HG03571 (cell line): ENCODE data around the gene DOK5.

Source experiments
- ATAC-seq: cut with Tn5 transposase; IDR thresholded peaks from one replicate; pipeline ENCODE4 v1.9.1; 2021; ENCODE audit not compliant: unreplicated experiment

The DOK5 gene

DNA sequence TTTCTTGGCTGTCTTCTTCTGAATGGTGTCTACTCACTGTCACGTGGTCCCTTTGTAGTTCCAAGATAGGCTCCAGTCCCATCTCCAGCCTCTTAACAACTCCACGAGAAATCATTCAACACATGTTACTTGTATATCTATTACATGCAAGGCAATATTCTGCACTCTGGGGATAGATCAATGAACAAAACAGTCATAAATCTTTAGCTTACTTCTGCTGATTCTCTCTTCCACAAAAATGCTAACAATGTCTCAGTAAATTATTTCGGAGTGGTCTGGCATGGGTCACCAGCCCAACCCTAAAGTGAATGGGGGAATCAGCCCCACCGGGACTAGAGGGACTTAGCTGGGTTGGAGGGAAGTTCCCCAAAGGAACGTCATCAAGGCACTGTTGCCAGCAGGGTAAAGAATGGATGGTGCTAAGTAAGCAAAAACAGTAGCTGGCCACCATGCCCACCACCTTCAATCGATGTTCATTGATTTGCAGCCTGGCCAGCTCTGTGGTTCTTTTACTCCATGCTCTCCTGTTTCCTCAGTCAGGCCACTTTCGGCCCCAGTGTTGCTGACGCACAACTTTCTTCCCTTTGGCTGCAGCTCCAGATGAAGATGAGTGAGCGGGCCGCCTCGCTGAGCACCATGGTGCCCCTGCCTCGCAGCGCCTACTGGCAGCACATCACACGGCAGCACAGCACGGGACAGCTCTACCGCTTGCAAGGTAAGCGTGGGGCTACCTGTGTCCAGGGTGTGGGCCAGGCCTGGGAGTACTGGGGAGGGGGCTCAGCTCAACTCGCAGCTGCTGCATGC lies 167.7 kb downstream of the DOK5 start:
- no peak for ATAC-seq

DNA sequence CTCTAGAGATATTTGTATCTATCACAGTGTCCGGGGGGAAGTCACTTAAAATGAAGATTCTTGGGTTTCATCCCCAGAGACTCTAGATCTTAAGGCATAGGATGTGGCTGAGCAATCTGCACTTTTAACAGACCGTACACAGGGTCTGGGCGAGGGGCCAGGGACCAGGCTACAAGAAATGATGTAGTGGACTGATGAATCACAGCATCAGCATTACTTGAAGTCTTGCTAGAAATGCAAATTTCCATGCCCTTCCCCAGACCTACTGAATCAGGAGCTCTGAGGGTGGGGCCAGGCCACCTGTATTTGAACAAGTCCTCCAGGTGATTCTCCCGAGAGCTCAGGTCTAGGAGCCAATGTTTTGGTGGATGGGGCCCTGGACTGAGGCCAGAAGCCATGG lies 168.4 kb downstream of the DOK5 start:
- no peak for ATAC-seq

DNA sequence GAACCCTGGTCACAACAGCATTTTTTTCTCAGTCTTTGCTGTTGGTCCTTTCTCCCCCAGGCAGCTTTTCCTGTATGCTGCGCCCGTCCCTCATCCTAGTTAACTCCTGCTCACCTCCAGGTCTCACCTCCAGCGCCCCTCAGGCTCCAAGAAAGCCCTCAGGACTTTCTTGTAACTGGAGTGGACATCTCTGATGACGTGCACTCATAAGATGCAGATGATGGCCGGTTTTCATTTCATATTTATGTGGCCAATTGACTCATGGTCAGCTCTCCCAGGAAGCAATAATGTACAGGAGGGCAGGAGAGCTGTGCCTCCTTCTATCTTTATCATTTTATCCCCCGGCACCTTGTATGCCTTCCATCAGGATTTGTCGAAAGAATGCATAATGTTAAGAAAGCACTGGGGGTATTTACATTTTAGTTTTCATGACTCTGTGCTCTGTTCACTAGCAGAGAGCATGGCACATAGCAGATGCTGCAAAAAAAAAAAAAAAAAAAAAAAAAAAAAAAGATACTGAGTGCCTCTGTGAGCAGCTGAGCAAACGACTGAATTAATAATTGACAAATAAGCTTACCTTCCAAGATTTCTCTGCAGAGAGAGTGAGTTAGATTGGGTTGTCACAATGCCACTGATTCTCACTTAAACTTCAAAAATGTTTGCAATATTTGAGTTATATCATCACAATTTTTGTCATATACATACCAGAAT lies 170.2 kb downstream of the DOK5 start:
- no peak for ATAC-seq

DNA sequence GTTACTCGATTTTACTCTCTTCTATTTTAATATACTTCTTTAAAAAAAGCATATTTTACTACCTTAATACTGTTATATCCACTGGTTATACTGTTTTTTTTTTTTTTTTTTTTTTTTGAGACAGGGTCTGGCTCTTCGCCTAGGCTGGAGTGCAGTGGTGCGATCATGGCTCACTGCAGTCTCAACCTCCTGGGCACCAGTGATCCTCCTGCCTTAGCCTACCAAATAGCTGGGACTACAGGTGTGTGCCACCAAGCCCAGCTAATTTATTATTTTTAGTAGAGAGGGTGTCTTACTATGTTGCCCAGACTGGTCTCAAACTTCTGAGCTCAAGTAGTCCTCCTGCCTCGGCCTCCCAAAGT lies 170.7 kb downstream of the DOK5 start:
- no peak for ATAC-seq

DNA sequence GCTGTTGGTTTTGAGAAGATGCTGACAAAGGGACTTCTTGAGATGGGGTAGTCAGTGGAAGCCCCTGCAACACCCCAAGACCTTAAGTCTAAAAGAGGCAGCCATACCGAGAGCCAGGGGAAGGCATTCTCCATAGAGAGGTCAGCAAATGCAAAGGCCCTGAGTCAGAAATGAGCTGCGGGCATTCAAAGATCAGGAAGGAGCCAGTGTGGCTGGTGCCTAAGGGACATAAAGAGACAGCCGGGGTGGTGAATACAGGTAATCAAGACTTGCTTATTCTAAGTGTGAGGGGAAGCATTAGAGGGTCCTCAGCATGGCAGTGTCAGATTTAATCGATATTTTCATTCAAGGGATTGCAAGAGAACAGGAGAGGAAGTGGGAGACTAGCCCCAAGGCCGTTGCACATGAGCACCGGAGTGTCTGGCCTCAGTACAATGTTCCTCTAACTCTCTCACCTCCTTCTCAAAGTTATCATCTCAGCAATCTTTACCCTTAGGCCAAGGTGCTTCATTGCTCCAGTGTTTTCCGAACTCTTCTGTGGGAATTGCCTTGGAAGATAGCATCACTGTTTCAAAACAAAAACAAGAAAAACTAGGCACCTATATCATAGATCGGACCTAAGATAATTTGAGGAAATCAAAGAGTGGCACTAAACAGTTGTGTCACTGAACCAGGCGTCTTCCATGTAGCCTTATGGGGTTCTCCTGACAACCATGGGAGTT lies 173.2 kb downstream of the DOK5 start:
- no peak for ATAC-seq

DNA sequence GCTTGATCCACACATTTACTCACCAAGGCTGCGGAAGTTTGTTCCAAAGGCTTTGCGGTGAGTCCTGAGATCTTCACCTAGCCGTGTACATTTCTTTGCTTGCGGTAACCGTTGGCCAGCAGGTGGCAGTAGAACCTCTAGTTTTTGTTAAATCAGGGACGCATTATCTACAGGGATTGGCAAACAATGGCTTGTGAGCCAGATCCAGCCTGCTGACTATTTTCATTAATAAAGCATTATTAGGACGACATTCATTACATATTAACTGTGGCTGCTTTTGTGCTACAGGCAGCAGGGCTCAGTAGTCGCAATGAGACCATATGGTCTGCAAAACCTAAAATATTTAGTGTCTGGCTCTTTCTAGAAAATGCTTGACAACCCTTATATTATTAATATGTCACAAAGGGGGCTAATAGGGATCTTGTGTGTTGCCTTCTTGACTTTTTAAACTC lies 174.1 kb downstream of the DOK5 start:
- ATAC-seq: no peak

DNA sequence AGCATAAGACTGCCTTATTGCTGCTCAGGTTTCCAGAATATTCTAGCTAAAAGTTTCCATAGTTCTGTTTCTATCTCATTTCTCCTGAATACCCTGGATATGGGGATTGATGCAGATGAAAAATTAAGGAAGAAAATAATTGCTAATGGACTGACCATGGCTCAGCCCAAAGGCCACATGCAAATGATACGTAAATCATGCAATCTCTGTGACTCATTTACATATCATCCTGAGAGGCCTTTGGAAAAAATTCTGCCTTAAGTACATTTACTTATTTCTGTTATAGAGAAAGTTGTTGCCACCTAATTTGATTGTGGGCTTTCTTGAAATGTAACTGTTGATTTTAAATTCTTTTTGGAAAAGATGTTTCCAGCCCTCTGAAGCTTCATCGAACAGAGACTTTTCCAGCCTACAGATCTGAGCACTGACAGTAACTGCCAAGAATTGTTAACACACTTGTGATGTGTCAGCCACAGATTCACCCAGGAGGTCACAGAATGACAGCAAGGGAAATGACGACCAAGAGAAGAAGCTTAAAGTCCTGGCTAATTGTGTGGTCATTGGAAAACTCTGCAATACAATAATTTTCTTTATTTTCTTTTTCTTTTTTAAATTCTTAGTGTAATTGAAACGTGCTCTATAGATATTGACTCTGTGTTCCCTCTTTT lies 174.8 kb downstream of the DOK5 start:
- no peak for ATAC-seq

DNA sequence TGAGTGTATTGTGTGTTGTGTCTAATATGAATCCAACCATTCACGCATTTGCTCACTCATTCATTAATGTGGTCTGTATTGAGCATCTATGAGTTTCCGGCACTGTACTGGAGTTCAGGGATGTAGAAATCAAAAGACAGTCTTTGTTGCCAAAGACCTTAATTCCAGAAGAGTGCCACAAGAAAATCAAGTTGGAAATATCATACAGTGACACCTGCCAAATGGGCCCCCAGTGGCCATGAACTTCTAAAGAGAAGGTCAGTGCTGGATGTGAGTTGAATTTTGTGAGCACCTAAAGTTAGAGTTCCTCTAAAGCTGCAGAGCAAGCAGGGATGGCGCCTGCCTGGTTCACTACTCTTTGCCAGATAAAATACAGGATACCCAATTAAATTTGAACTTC lies 175.9 kb downstream of the DOK5 start:
- ATAC-seq: no peak

DNA sequence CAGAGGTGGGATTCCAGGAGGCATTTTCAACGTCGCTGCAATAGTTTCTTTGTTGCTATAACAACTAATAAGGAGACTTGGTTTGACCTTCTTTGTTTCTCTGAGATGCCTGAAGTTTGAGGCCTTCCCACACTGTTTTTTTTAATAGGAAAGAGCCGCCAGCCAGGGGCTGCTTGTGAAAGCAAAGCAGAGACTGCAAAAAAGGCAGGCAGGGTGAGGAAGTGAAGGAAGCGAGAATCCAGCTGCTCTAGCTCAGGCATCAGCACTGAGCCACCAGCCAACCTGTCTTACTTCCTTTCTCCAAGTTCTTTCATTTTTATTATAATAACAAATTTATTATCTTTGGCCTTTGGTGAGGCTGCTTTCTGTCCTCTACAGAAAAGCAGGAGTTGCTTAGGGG lies 179.1 kb downstream of the DOK5 start:
- no peak for ATAC-seq

DNA sequence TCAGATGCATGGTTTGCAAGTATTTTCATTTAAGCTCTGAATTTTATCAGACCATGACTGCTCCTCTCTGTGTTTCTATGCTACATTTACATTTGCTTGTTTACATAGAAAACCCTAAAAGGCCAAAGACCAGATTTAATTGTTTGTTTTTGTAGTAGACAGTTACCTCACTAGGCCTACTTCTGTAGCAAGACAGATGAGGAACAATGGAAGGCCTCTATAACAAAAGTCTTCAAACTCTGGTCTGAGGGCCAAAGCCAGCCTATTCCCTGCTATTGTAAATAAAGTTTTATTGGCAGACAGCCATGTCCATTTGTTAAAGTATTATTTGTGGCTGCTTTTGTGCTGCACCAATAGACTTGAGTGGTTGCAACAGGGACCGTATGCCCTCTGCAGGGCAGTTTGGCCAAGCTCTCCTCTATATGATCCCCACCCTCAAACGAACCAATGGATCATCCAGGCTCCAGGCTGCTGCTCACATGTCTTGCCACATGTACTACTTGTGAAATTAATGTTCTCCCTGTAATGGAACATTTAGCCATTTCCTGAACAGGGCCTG lies 182.0 kb downstream of the DOK5 start:
- no peak for ATAC-seq

DNA sequence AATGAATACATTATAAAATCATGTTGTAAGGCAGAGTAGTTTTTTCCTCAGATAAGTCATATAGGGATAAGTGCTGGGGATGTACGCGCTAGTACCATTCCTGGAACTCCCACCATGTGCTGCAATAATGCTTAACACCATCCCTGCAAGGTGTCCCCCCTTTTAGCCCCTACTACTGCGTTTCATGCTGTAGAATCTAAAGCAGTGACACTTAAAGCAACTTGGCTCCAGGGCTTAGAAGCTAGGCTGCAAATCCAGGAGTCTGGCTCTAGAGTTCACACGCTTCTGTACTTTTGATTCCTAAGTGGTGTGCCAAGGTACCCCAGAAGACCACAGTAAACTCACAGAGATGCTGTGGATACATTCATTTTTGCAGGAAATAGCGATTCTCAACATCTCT lies 183.1 kb downstream of the DOK5 start:
- no peak for ATAC-seq

DNA sequence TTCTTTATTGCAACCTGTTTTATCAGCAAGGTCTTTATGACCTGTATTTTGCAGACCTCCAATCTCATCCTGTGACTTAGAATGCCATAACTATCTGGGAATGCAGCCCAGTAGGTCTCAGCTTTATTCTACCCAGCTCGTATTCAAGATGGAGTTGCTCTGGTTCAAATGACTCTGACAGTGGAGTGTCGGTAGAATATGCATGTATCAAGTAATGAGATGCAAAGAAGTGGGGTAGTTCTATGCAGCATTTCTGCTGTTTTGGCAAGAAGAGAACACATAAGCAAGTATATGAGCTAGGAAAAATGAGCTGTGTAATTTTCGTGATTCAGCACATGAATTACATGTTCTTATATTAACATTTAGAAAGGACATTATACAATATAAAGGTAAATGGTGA lies 185.9 kb downstream of the DOK5 start:
- no peak for ATAC-seq

DNA sequence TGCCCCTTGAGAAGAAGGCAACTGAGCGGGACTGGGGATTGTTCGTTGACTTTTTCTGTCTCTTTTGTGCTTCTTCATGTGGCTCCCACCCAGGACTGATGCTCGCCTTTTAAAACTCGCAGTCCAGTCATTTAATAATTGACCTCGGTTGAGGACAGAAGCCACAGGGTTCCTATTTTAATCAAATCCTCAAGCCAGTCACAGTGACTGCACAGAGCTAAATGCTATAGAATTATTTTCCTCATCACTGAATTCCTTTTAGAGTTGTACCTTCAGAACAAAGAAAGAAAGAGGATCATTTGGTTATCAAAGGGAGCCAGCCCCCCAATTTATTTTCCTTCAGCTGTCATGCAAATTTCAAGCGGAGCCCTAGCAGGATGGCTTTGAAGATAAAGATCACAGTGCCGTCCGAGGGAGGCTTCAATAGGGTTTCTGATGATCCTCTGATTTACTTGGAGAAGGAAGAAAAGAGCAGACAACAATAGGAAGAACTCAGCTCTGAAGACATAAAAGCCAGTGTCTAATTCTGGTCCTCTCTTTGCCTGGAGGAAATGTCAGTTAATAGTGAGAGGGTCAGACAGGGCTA lies 186.6 kb downstream of the DOK5 start:
- ATAC-seq: no peak

DNA sequence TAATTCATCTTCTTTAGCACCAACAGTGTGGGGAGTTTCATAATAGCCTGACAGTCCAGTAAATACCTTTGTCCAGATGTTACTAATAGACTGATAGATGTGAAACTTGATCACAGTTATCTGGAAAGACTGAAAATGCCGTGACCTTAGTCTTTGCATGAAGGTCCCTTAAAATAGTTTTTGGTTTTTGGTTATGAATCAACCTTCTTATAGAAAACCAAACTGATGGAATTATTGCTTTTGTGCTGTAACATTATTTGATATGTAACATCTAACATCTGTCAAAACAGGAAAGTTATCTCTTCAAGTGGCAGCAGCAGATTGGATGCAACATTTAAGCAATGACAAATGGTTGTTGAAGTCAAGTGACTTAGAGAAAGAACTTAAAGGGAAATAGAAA lies 190.4 kb downstream of the DOK5 start:
- ATAC-seq: no peak

DNA sequence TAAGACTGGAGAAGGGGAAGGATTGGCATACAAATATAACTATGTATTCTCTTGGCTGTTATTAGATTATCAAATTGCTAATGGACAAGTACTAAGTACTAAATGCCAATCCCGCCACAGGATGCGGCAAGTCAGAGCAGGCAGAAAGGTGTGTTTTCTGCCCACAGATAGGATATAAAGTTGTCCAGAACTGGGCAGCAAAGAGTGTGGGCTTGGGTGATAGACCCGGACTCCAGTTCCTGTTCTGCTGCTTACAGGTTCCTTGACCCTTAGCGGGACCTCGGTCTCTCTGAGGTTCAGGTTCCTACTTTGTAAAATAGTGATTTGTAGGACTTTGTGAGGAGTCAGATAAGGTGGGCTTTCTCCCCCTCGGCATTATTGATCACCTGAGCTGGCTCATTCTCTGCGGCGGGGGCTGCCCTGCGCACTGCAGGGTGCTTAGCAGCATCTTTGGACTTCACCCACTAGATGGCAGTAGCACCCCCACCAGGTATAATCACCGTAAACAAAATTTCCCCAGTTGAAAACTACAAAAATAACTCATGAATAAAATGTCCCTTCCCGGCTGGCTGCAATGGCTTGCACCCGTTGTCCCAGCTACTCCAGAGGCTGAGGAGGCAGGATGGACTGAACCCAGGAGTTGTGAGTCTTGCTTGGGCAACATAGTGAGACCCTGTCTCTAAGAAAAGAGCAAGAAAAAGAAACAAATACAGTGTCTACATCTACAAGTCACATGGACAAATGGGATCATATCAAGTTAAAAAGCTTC lies 193.1 kb downstream of the DOK5 start:
- ATAC-seq: peak; percentile 76

DNA sequence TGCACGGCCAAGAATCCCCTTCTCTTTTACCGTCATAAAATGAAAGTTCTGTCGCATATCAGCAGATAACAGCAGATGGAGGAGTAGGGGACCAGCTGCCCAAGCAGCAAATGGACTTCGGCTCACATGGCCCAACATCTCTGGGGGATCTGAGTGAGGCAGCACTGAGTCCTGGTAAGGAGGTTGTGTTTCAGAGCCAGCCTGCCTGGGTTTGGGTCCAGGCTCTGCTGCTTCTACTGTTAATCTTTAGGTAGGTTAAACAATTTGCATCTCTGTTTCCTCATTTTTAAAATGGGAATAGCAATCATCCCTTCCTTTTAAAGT lies 193.6 kb downstream of the DOK5 start:
- ATAC-seq: no peak

DNA sequence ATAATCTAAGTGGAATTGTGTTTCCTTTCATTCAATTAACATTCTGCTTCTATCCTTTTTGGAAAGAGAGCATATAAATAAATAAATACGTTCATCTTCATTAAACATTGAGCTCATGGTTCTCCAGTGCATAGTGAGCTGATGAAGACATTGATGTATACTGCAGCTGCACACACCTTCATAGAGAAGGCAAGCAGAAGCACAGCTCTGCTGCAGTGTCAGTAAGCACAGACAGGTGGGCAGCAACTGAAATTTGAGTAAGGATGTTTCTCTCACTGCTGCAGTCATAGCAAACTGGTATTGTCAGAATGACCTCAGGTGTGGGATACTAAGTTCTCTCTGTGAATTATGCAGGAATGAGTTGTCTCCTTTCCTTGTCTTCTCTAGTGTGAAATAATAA lies 202.9 kb downstream of the DOK5 start:
- ATAC-seq: no peak

DNA sequence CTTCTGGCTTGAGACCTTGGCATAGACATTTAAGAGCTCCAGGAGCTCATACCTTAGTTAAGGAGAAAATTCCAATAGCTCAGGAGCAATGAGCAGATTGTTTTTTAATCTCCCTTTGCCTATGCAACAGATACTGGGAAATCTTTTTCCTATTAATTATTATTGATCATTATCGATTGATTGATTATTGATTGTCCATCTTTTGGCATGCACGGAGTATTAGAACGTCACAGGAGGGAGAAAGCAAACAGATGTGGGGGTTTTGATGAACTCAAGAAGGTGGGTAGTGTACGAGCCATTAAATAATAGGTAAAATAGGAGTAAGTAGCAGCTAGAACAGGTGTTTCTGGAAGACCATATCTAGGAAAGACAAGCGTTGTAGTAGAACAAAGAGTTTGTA lies 205.0 kb downstream of the DOK5 start:
- ATAC-seq: no peak

DNA sequence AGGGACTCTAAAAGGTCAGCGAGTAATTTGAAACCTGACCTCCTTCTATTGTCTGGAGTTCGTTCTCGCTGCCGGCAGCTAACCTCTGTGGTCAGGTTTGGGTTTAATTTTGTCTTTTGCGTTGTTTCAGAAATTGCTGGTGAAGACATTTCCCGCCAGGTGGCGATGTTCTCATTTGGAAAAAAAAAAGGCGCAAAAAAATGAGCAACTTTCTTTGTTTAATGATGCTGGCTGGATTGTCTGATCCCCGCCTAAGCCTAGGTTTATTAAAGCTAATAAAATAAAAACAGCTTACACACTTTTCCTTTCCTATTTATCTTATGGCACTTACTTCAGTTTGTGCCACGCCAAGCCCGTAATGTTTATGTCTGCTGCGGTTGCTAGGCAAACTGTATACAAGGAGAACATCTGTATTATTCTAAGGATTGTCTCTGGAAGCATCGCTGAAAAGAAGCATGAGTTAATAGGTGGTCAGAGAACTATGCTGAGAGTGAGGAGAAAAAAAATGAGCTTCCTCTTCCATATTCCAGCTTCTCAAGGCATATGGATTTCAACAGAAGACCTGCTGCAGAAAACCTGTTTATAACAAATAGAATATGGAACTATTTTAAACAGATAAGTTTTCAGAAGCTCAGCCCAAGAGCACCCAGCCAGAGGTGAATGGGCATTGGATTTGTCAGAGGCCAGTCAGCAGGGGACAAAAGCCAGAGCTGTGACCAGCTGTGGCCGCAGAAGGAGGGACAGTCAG lies 205.7 kb downstream of the DOK5 start:
- no peak for ATAC-seq

DNA sequence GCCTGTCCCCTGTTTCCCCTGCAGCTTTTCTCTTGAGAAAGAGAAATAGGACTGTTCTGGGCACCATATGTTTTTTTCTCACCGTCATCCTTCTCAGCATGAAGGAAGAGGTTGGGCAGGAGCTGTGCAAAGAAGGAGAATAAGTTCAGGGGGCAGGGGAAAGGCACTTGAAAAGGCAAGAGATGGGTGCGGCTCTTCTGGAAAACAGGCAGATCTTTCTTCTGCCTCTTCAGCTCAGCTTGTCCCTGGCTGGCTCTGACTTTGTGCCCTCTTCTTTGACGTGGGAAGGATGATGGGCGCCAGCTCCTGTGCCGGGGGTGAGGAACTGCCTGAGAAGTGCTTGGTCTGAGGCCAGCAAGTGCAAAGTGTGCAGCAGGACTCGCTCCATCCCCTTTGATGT lies 206.5 kb downstream of the DOK5 start:
- ATAC-seq: no peak
